AG09309 (cell line): ENCODE results near the gene PRR4.

ENCODE experiments used
- DNase-seq: peaks from one replicate; pipeline ENCODE4 v3.0.0-alpha.2; 2010; ENCODE audit warnings: low read depth
- H3K4me3 ChIP-seq: 2 replicates; pipeline ENCODE4 v1.5.1; 2011; ENCODE audit warnings: mild to moderate bottlenecking, low read depth, low read length, moderate library complexity; ENCODE audit not compliant: control insufficient read depth
- TF ChIP-seq, protein P1 (sequence below): IDR thresholded peaks from 2 replicates; pipeline ENCODE4 v1.5.1; 2011; ENCODE audit warnings: mild to moderate bottlenecking, low read depth, low read length, inconsistent platforms; ENCODE audit not compliant: insufficient read depth, control insufficient read depth; ENCODE audit errors: missing control alignments

Gene PRR4, protein sequence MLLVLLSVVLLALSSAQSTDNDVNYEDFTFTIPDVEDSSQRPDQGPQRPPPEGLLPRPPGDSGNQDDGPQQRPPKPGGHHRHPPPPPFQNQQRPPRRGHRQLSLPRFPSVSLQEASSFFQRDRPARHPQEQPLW

DNA sequence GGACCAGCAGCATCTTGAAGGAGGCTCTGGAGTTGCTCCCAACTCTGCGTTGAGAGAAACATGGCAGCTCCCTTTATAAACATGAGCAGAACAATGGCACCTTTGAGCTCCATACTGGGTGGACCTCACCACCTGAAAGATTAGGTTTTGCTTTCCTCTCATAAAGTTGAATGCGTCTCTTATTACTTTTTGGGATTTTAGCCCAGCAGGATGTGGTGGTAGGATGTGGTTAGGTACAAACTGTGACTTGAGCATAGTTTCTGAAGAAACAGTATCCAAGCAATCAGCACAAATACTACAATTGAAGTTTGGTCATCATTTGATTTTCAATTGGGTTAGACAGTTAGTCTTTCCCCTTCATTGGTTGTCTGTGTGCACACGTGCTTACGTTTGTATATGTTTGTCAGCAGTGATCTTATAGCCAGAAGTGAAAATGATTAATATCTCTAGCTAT, at the start of gene PRR4:
TSS of gene PRR4 (minus strand) at position 51 of the 454 bp plus-strand sequence. CDS start at position 13, 38 bp downstream.
- TF ChIP-seq, protein P1, sequence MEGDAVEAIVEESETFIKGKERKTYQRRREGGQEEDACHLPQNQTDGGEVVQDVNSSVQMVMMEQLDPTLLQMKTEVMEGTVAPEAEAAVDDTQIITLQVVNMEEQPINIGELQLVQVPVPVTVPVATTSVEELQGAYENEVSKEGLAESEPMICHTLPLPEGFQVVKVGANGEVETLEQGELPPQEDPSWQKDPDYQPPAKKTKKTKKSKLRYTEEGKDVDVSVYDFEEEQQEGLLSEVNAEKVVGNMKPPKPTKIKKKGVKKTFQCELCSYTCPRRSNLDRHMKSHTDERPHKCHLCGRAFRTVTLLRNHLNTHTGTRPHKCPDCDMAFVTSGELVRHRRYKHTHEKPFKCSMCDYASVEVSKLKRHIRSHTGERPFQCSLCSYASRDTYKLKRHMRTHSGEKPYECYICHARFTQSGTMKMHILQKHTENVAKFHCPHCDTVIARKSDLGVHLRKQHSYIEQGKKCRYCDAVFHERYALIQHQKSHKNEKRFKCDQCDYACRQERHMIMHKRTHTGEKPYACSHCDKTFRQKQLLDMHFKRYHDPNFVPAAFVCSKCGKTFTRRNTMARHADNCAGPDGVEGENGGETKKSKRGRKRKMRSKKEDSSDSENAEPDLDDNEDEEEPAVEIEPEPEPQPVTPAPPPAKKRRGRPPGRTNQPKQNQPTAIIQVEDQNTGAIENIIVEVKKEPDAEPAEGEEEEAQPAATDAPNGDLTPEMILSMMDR, result no peak
- H3K4me3 ChIP-seq, result no peak within 1 kb of the TSS
- no peak for DNase-seq

DNA sequence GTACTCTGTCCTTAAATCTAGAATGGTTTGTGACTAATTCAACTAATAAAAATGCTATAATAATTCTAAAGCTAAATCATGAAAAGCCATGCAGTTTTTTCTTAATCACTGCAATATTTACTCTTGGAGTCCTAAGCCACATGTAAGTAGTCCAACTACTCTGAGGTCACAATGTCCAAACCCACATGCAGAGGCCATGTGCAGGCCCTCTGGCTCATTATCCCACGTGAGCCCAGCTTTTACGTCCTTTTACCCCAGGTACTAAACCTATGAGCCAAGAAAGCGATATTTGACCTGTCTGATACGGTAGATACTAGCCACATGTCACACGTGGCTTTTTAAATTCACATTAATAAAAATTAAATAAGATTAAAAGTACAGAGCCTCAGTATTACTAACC, 47.6 kb upstream of the PRR4 start:
- TF ChIP-seq, protein P1, result no peak
- H3K4me3 ChIP-seq, result no peak overlapping the region
- no peak for DNase-seq

DNA sequence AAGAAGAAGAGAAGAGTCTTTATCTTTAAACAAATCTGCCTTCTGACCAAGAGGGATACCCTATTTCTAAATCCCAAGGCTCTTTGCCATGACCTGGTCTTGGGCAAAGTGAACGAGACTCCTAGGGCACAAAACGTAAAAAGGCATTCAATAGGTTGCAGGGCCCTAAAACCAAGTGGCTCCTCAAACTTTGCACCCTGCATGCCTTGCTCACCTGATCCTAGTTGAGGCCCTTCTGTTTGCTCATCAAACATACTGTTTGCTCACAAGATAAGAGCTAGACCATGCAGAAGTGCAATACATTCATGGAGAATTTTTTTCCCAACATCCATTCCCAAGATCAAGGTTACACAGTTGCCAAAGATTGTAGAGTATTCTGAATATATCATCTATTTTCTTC, 42.7 kb upstream of the PRR4 start:
- no peak overlapping the region for H3K4me3 ChIP-seq
- TF ChIP-seq, protein P1, result no peak
- DNase-seq, result no peak

DNA sequence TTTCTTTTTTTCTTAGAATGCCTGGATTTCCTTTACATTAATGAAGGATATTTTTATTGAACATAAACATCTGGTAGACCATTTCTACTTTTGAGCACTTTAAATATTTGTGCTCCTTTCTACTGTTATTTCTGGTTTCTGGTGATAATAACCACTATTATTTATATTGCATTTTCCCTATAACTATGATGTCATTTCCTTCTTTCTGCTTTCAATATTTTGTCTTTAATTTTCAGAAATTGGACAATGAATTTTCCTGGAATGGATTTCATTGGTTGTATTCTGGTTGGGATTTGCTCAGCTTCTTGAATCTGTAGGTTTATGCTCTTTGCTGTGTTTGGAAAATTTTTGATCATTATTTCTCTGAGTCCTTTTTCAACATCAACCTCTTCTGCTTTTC, 40.0 kb upstream of the PRR4 start:
- H3K4me3 ChIP-seq, result no peak overlapping the region
- TF ChIP-seq, protein P1, result no peak
- DNase-seq, result no peak

DNA sequence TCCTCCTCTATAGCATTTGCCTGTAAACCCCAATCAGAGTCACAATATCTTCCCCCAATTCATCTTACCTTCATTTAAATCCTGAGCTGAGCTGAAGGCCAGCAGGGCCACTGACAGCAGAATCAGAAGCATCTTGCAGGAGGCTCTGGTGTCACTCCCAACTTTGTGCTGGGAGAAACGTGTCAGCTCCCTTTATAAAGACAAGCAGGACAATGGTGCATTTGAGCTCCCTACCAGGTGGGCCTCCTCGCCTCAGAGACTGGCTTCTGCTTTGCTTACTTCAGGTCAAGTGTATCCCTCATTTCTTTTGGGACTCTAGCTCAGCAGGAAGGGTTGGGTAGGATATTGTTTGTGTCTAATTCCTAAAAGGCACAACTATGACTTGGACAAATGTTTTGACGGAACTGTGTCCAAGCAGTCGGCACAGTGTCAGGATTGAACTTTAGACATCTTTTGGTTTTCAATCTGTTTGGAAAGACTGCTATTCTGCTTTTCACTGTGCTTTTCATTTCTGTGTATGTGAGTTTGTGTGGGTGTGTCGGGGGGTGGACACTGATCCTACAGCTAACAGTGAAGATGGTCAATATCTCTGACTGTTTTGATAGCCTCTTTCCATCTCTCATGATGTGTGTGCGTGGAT, 34.9 kb upstream of the PRR4 start, which contains the start of gene PRH1:
TSS of gene PRH1 (minus strand) at position 170 of the 640 bp plus-strand sequence. CDS start at position 132, 38 bp downstream.
- no peak for DNase-seq
- TF ChIP-seq, protein P1, result no peak
- H3K4me3 ChIP-seq, result no peak within 1 kb of the TSS

DNA sequence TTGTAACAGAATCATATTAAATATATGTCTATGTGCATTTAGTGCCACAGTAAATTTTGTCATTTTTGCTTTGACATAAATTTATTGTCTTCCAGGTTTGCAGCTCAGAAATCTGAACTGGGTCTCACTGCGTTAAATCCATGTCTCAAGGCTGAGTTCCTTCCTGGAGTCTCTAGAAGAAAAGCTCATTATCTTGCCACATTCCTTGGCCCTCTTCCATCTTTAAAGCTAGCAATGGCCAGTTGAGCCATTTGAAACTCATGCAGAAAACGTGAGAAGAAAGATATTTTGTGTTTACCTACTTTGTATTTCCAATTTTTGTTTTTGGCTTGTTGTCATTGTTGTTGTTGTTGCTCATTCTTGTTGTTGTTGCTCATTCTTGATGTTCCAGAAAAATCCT, 24.1 kb upstream of the PRR4 start:
- TF ChIP-seq, protein P1, result no peak
- peak; percentile 4 for DNase-seq
- H3K4me3 ChIP-seq, result no peak overlapping the region
